Measurements from ENCODE around the gene FREM3.
"Not testable (repeated sequence)": the region's sequence is repeated elsewhere in the genome, so short reads cannot be mapped to it uniquely, and the experiment has no call there.

- TF ChIP-seq POLR2AphosphoS5, CTCF (IDR thresholded peaks at IDR 0.05): not testable (repeated sequence)
Measured at GRCh38 chr4:143528046-143528445, 172.4 kb downstream of the FREM3 start.
